GM19463 (cell line): ENCODE measurements around the gene CENPVL1.
"Not testable (repeated sequence)": the region's sequence is repeated elsewhere in the genome, so short reads cannot be mapped to it uniquely, and the experiment has no call there.

Experiments used
- ATAC-seq: cut with Tn5 transposase; IDR thresholded peaks from one replicate; pipeline ENCODE4 v1.9.1; 2021; ENCODE audit warnings: mild to moderate bottlenecking, moderate library complexity; ENCODE audit not compliant: unreplicated experiment

CENPVL1 gene

DNA sequence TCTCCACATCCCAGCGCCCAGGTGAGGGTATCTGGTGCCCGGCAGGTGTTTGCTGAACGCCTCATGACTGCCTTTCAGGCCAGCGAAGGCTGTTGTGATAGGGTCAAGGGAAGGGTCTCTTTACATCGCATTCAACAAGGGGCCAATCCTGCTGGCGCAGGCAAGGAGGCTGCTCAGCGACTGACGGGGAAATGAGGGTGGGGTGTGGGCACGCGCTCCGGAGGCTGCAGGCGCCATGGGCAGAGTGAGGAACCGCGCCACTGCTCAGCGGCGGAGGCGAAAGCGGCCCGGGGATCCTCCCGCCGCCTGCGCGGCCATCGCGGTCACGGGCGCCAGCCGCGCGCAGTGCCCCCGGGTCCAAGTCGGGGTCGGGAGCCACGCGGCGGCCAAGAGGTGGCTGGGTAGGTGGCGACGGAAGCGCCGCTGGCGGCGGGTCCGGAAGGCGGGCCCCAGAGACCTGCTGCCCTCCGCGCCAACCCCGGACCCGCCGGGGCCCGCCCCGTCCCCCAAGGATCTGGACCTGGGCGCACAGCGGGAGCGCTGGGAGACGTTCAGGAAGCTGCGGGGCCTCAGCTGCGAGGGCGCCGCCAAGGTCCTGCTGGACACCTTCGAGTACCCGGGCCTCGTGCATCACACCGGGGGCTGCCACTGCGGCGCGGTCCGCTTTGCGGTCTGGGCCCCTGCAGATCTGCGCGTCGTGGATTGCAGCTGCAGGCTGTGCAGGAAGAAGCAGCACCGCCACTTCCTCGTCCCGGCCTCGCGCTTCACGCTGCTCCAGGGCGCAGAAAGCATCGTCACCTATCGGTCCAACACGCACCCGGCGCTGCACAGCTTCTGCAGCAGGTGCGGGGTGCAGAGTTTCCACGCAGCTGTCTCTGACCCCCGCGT is at the start of gene CENPVL1:
TSS of gene CENPVL1 (plus strand) at position 236 of the 888 bp plus-strand sequence. CDS start at position 236, 0 bp downstream.
- ATAC-seq = not testable (repeated sequence)

- no peak for ATAC-seq
Measured at GRCh38 chrX:51665981-51666380, 44.3 kb upstream of the CENPVL1 start.

GRCh38 chrX:51679689-51680433 is 30.5 kb upstream of the CENPVL1 start:
- ATAC-seq = not testable (repeated sequence)

GRCh38 chrX:51681808-51682719 is 28.2 kb upstream of the CENPVL1 start:
- not testable (repeated sequence) for ATAC-seq

DNA sequence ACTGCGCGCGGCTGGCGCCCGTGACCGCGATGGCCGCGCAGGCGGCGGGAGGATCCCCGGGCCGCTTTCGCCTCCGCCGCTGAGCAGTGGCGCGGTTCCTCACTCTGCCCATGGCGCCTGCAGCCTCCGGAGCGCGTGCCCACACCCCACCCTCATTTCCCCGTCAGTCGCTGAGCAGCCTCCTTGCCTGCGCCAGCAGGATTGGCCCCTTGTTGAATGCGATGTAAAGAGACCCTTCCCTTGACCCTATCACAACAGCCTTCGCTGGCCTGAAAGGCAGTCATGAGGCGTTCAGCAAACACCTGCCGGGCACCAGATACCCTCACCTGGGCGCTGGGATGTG is 27.6 kb upstream of the CENPVL1 start, which contains the start of gene CENPVL2:
TSS of gene CENPVL2 (minus strand) at position 112 of the 343 bp plus-strand sequence. CDS start at position 112, 0 bp downstream.
- not testable (repeated sequence) for ATAC-seq

GRCh38 chrX:51694254-51694653 is 16.1 kb upstream of the CENPVL1 start:
- ATAC-seq = no peak

DNA sequence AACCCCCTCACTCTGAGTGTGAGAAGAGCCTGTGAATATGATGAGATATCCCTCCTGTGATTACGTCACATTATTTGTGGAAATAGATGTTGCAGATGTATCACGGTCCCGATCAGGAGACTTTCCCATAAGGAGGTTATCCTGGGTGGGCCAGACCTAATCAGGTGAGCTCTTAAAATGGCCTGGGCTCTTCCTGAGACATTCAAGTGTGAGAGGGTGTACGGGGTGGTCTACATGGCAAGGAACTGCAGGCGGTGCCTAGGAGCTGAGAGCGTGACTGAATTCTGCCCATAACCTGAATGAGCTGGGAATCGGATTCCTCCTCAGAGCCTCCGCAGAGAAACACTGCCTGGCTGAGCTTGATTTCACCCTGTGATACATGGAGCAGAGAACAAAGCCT is 12.9 kb upstream of the CENPVL1 start:
- ATAC-seq = no peak

GRCh38 chrX:51712943-51713647 is 2.8 kb downstream of the CENPVL1 start:
- not testable (repeated sequence) for ATAC-seq

- ATAC-seq = no peak
Measured at GRCh38 chrX:51728202-51728601, 17.9 kb downstream of the CENPVL1 start.

DNA sequence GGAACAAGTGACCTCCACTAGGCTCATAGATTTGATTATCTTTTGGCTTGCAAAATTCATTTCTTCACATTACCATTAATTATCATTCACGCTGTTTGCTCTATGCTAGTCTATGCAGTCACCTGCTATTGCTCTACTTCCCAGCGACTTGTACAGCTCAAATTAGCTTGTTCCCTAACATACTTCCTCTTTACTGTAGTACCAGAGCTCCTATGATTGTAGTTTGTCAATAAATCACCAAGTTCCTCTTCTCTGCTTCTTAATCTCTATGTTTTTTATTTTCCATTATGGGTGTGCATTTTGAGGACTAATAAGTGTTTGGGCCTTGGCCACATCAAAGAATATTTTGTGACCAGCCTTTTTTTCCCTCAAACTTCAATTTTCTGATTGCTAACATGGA is 26.8 kb downstream of the CENPVL1 start:
- ATAC-seq = no peak

DNA sequence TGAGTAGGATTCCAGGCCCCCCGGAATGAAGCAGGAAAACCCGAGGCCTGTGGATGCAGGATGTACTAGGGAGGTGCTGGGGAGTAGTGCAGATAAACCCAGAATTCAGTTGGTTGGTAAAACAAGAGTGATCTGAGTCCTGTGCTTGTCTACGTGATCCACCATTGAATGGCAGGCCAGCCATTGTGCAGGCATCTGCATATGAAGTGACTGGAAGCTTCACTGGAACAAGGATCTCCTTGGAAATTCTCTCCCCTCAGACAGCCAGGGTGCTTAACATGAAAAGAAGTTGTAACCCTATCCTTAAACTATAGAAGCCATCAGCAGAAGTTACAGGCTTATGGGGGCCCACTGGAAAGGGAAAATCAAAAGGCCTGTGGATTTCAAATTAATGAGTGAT is 32.3 kb downstream of the CENPVL1 start:
- no peak for ATAC-seq

GRCh38 chrX:51743179-51743957 is 33.1 kb downstream of the CENPVL1 start, which contains the start of gene GSPT2:
TSS of gene GSPT2 (plus strand) at chrX:51743442. CDS start at chrX:51743627, 185 bp downstream.
- peak; percentile 95 for ATAC-seq

DNA sequence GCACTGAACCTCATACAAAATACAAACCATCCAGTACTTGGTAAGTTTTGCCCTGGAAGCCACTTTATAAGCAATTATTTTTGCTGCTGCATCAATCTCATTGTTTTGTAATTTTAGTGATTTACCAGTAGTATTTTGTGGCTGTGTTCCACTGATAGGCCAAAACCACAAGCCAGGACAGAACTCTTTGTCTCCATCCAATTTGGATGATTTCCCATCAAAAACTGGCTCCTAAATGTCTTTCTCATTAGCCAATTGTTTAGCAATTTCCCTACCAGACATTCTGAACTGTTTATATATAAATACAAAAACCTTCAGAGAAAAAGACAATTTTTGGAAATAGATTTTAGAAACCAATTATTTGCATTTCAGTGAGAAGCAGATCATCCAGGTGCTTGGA is 37.4 kb downstream of the CENPVL1 start:
- ATAC-seq = no peak

DNA sequence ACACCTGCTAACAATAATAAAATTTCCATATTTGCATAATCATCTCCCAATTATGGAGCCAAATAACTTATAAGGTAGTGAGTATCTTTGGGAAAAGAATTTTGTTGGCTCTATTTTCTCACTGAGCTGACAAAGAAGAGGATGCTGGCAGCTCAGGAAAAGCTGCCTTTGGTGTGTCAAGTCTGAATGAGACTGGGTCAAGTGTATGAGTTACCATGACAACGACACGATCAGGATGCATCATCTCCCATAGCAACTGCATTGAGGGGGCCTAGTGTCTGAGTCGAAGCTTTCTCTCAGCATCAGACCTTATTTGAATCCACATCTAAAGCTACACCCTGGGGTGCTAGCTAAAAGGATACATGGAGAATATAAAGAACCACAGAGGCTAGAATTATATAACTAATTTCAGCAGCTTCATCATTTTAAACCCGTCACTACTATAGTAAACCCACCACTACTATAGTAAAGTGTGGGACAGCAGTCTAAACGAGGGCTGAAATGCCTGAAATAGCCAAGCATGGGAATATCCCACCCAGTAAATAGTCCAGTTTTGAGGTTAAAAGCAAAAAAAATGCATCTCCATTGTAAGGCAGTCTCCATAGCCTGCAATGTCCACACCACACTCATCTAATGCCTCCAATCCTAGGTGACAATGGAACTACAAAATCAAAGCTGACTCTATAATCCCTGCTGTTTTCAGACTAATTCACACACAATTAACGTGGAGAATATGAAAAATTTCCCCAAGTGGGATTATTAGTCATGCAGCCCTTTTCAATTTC is 48.9 kb downstream of the CENPVL1 start:
- no peak for ATAC-seq

DNA sequence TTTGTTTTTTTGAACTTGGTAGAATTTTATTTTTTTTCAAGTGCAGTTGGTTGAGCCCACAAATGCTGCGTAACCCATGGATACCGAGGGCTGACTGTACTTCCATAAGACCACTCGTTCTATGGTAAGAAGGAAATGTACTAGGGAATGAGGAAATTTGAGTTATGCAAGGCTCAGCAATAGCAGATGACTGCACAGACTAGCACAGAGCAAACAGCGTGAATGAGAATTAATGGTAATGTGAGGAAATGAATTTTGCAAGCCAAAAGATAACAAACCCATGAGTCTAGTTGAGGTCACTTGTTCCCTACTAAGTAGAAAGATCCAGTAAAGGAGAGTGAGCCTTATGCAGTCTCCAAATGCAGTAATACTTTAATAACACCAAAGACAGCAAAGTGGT is 50.3 kb downstream of the CENPVL1 start:
- ATAC-seq = no peak
